Subcutaneous abdominal adipose tissue (tissue), 5 donors: Measurements from ENCODE around the gene NAPA.

Experiments
- H3K27ac ChIP-seq: one replicate; pipeline ENCODE4 v1.7.0; 2013; ENCODE audit warnings: low read depth, mild to moderate bottlenecking, inconsistent platforms, low read length, moderate library complexity
- H3K27me3 ChIP-seq, 5 donors: one replicate each; pipeline ENCODE4 v1.7.0; 2013; ENCODE audit warnings: low read length in 5 of 5, inconsistent platforms in 1 of 5; ENCODE audit not compliant: control insufficient read depth in 5 of 5, insufficient read depth in 4 of 5
- H3K36me3 ChIP-seq, 5 donors: one replicate each; pipeline ENCODE4 v1.7.0; 2013; ENCODE audit warnings: low read length in 5 of 5; ENCODE audit not compliant: control insufficient read depth in 5 of 5, insufficient read depth in 5 of 5
- H3K4me1 ChIP-seq, 5 donors: one replicate each; pipeline ENCODE4 v1.7.0; 2013; ENCODE audit warnings: low read length in 5 of 5, mild to moderate bottlenecking in 3 of 5, moderate library complexity in 1 of 5; ENCODE audit not compliant: control insufficient read depth in 5 of 5, insufficient read depth in 5 of 5
- H3K4me3 ChIP-seq, 5 donors: one replicate each; pipeline ENCODE4 v1.7.0; 2013; ENCODE audit warnings: low read length in 5 of 5, low read depth in 1 of 5
- H3K9ac ChIP-seq, 5 donors: one replicate each; pipeline ENCODE4 v1.7.0; 2013; ENCODE audit warnings: low read length in 5 of 5, mild to moderate bottlenecking in 4 of 5, moderate library complexity in 3 of 5
- H3K9me3 ChIP-seq, 5 donors: one replicate each; pipeline ENCODE4 v1.7.0; 2013; ENCODE audit warnings: low read length in 5 of 5; ENCODE audit not compliant: control insufficient read depth in 5 of 5
- donor health status: healthy.
- donor health status: healthy.
- donor health status: healthy.
- donor health status: healthy.
- donor health status: healthy.

Gene NAPA

DNA sequence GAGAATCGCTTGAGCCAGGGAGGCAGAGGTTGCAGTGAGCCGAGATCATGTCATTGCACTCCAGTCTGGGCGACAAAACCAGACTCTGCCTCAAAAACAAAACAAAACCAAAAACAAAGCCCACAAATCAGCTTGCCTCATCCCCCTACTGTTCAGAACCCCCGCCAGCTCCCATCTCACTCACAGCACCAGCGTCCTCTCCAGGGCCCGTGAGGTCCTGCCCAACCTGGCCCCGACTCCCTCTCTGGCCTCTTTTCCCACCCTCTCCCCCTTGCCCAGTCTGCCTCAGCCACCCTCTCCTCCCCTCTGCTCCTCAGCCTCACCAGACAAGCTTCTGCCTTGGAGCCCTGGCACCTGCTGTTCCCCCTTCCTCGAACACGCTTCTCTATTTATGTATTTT, 46.9 kb downstream of the NAPA start:
- H3K9me3 ChIP-seq = no peaks in the 10 kb centered on the region
- no peaks in the 10 kb centered on the region for H3K36me3 ChIP-seq
- H3K4me1 ChIP-seq = peaks cover 0 to 5% (median 3%) of the 10 kb centered on the region in 5 donors
- H3K27me3 ChIP-seq = peaks cover 42 to 66% (median 47%) of the 10 kb centered on the region in 5 donors
- H3K9ac ChIP-seq = no peak overlapping the region
- H3K27ac ChIP-seq = no peak overlapping the region
- no peak overlapping the region for H3K4me3 ChIP-seq

DNA sequence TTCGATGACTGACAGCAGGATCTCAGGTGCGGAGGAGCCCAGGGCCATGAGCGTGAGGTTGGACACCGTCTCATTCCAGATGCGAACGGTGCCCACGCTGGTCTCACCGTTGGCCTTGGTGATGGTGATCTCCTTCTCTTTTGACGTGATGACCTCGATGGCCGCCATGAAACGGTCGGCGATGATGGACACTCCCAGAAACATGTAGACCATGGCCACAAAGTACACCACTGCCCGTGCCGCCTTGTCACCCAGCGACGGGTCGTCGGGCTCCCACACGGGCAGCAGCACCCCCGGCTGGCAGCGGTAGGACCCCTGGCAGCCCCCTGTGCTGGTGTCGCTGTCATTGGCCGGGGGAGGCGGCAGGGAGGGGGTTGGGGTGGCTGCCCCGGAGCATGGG, 48.9 kb downstream of the NAPA start:
- Histone ChIP-seq H3K36me3 (no peaks in the 10 kb centered on the region), H3K9ac (no peak overlapping the region), H3K4me1 (no peaks in the 10 kb centered on the region), H3K27ac (no peak overlapping the region), H3K27me3 (peaks cover 31 to 53% (median 39%) of the 10 kb centered on the region in 5 donors), H3K4me3 (no peak overlapping the region), H3K9me3 (no peaks in the 10 kb centered on the region)

DNA sequence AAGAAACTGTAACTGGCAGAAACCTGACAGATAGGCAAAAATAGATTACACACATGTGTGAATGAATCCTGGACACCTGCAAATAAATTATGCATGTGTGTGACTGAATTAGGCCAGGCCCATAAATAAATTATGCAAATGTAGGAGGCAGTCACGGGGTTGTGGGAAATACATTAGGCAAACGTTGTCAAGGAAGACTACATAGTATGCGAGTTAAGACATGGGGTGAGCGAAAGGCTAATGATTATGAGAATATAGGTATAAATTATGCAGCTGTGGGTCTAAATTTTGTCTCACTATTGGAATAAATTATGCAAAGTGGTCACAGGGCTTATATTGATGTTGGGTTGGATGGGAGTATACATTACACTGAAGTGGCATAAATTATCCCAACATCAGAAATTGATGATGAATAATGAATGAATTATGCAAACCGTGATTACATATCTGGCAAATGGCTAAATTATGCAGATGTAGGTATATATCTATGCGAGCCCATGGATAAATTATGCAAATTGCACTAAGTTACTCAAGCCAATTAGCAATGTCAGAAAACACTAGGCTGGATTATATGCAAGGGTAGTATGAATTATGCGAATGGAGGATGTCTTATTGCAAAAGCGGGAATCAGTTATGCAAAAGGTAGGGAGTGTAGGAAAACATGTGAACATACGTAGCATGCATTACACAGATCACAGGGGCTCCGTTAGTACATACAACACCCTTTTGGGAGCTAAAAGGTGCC, 50.0 kb downstream of the NAPA start:
- no peak overlapping the region for H3K4me3 ChIP-seq
- no peak overlapping the region for H3K27ac ChIP-seq
- H3K9ac ChIP-seq = no peak overlapping the region
- peaks cover 24 to 46% (median 32%) of the 10 kb centered on the region in 5 donors for H3K27me3 ChIP-seq
- no peaks in the 10 kb centered on the region for H3K9me3 ChIP-seq
- no peaks in the 10 kb centered on the region for H3K4me1 ChIP-seq
- no peaks in the 10 kb centered on the region for H3K36me3 ChIP-seq

DNA sequence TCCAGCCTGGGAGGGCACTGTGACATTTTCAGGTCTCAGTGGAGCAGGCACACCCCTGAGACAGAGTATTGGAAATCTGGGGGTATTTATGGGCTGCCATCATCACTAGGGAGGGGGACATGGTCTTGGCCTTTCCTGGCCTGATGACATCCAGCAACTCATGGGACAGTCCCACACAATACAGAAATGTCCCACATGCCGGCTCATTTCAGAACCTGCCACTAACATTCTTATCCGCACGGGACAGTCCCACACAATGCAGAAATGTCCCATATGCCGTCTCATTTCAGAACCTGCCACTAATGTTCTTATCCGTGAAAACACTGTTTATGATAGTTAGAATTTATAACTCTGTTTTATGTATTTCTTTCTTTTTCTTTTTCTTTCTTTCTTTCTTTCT, 53.0 kb downstream of the NAPA start:
- Histone ChIP-seq H3K27ac (no peak overlapping the region), H3K27me3 (peaks cover 23 to 49% (median 41%) of the 10 kb centered on the region in 5 donors)

DNA sequence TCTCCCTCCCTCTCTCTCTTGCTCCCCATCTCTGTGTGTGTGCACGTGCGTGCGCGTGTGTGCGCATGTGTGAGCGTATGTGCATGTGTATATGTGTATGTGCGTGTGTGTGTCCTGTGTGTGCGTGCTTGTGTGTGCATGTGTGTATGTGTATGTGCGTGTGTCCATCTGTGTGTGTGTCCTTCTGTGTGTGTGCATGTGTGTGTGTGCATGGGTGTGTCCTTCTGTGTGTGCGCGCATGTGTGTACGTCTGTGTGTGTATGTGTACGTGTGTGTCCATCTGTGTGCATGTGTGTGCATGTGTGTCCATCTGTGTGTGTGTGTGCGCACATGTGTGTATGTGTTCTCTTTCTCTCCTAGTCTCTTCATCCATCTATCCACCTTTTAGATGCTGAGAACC, 55.4 kb downstream of the NAPA start:
- peaks cover 7 to 18% (median 13%) of the 10 kb centered on the region in 5 donors for H3K9me3 ChIP-seq
- H3K4me1 ChIP-seq = peaks cover 0 to 6% (median 0%) of the 10 kb centered on the region in 5 donors
- H3K27ac ChIP-seq = no peak overlapping the region
- no peak overlapping the region for H3K4me3 ChIP-seq
- H3K9ac ChIP-seq = no peak overlapping the region
- H3K36me3 ChIP-seq = no peaks in the 10 kb centered on the region
- peaks cover 26 to 53% (median 42%) of the 10 kb centered on the region in 5 donors for H3K27me3 ChIP-seq

More for the DNA sequence above, 53.0 kb downstream of the NAPA start:
- no peak overlapping the region for H3K9ac ChIP-seq
- peaks cover 0 to under 1% (median 0%) of the 10 kb centered on the region in 5 donors for H3K9me3 ChIP-seq
- no peaks in the 10 kb centered on the region for H3K36me3 ChIP-seq
- H3K4me1 ChIP-seq = peaks cover 0 to 6% (median 0%) of the 10 kb centered on the region in 5 donors
- H3K4me3 ChIP-seq = no peak overlapping the region

DNA sequence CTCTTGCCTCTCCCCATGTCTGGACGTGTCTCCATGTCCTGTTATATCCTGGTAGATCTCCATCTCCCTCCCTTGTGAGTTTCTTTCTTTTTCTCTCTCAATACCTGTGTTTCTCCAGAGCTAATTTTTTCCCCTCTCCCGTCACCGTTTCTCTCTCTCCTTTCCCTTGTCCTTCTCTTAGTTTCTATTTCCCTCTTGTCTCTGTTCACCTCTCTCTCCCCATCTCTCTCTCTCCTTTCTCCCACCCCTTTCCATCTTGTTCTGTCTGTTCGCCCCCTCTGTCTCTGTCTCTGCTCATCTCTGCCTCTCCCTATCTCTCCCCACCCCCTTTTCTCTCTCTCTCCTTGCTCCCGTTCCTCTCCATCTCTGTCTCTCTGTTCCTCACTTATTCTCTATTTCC, 56.2 kb downstream of the NAPA start:
- H3K27me3 ChIP-seq = peaks cover 26 to 57% (median 45%) of the 10 kb centered on the region in 5 donors
- peaks cover 7 to 18% (median 13%) of the 10 kb centered on the region in 5 donors for H3K9me3 ChIP-seq
- no peak overlapping the region for H3K9ac ChIP-seq
- no peaks in the 10 kb centered on the region for H3K36me3 ChIP-seq
- no peak overlapping the region for H3K27ac ChIP-seq
- peaks cover 0 to 6% (median 0%) of the 10 kb centered on the region in 5 donors for H3K4me1 ChIP-seq
- H3K4me3 ChIP-seq = no peak overlapping the region

DNA sequence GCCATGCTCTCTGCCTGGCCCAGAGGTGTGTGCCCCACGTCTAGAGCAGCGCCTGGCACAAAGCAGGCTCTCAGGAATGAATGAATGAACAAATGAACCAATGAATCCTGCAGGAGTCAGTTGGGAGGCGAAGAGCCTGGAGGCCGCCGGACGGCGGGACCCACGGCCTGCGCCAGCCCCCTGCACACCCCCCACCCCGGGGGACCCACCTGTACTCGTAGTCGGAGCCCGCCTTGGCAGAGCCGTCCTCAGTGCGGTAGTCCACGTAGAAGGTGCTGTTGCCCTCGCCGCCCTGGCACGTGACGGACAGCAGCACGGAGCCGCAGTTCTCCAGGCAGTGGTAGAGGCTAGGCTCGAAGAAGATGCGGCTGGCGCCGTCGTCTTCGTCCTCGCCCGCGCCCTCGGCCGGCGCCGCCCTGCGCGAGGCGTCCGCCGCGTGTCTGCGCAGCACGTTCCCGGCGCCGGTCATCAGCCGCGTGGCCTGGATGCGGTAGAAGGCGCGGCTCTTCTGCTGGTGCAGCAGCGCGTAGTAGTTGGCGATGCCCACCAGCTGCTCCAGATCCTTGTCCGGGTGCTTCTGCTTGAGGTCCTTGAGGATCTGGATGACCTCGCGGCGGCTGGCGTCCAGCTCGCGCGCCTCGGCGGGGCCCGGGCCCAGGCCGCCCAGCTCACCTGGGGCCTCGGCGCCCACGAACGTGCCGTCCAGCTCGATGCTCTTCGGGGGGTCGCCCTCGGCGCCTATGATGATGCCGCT, 58.0 kb downstream of the NAPA start:
- no peak overlapping the region for H3K4me3 ChIP-seq
- H3K9me3 ChIP-seq = peaks cover 7 to 18% (median 13%) of the 10 kb centered on the region in 5 donors
- H3K9ac ChIP-seq = no peak overlapping the region
- H3K27ac ChIP-seq = no peak overlapping the region
- H3K36me3 ChIP-seq = no peaks in the 10 kb centered on the region
- H3K4me1 ChIP-seq = peaks cover 0 to 6% (median 0%) of the 10 kb centered on the region in 5 donors
- H3K27me3 ChIP-seq = peaks cover 26 to 60% (median 45%) of the 10 kb centered on the region in 5 donors

DNA sequence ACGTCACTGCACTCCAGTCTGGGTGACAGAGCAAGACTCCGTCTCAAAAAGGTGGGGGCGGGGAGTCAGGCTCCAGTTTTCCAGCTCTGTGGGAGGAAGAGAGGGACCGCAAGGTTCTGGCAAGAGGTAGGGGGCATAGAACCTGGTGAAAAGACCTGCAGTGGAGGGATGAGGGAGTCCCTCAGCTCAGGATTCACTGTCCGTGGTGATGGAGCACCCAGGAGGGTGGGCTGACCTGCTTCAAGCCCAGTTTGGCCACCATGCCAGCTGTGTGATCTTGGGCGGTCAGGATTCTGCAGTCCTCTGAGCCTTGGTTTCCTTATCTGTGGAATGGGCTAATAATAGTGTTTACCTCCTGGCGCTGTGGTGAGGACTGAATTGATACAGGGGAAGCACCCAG, 64.4 kb downstream of the NAPA start:
- Histone ChIP-seq H3K27me3 (peaks cover 26 to 66% (median 48%) of the 10 kb centered on the region in 5 donors), H3K4me1 (peaks cover 0 to 22% (median 11%) of the 10 kb centered on the region in 5 donors), H3K4me3 (no peak overlapping the region)

DNA sequence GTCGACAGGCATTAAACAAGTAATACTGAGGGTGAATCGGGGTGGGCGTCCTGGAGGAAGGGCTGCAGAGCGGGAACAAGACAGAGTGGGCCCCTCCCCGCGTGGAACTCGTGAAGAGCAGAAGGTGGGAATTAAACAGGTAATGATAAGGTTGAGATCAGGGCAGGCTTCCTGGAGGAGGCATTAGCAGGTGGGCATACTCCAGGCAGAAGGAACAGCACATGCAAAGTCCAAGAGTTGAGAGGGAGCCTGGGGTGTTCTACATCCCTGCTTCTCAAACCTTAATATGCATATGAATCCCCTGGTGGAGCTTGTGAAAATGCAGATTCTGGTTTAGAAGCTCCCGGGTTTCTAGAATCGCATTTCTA, 66.5 kb downstream of the NAPA start:
- H3K9ac ChIP-seq = no peak overlapping the region
- H3K27ac ChIP-seq = no peak overlapping the region
- no peak overlapping the region for H3K4me3 ChIP-seq
- no peaks in the 10 kb centered on the region for H3K9me3 ChIP-seq
- H3K27me3 ChIP-seq = peaks cover 33 to 74% (median 61%) of the 10 kb centered on the region in 5 donors
- peaks cover 0 to 26% (median 11%) of the 10 kb centered on the region in 5 donors for H3K4me1 ChIP-seq
- no peaks in the 10 kb centered on the region for H3K36me3 ChIP-seq

More for the DNA sequence above, 64.4 kb downstream of the NAPA start:
- H3K9ac ChIP-seq = no peak overlapping the region
- H3K27ac ChIP-seq = no peak overlapping the region
- peaks cover 2 to 6% (median 5%) of the 10 kb centered on the region in 5 donors for H3K9me3 ChIP-seq
- no peaks in the 10 kb centered on the region for H3K36me3 ChIP-seq
